ENCODE results near the gene ZSWIM2.
"Not testable (repeated sequence)": the region's sequence is repeated elsewhere in the genome, so short reads cannot be mapped to it uniquely, and the experiment has no call there.

The ZSWIM2 gene

DNA sequence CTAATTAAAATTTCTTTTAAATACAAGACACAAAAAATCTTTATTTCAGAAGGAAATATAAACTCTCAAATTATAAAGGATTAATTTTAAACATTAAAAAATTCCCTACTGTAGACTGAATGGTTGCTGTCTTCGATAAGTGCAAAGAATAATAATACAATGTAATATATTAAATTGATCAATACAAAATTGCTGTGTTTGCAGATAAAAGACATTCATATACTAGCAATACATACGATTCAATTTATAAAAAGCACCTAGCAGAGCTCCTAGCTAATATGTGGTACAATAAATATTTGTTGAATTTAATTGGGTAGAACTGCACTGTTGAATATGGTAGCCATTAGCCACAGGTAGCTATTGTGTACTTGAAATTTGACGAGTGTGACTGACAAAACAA is 6.6 kb downstream of the ZSWIM2 start:
- DNase-seq: no peak

DNA sequence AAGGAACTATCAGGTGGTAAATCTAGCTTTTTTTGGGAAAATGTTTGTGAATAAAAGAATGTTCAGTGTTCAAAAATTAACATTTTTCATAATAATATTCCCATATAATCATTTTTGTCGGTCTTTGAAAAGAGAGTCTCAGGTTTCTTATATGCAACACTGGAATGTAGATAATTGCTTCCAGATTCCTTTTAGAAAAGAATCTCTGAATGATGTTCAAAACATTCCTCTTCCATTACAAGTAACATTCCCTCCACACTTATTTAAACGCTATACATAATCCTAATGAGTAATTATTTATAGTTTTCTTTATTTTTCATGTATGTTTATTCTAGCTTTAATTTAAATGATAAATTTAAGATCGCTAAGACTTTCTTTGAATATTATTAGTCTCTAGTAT is 7.0 kb downstream of the ZSWIM2 start:
- no peak for DNase-seq

GRCh38 chr2:186835628-186836027 is 13.3 kb downstream of the ZSWIM2 start:
- no peak for DNase-seq

GRCh38 chr2:186827862-186828492 is 21.0 kb downstream of the ZSWIM2 start:
- DNase-seq: no peak

DNA sequence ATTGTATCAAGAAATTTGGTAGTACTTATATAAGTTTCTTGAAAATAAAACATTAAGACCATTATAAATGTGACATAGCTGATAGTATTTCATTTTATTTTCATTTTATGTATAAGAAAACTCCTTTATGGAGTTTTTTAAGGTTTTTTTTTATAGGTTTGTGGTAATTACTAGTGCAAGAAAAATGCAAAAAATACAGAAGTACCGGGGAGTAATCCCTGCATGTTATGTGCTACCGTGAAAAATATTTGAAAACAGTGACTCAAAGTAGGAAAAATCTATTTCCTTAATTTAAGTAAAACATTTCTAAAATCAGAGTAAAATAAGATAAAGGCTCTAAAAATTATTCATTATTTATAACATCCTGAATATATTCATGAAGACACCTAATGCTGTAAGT is 21.6 kb downstream of the ZSWIM2 start:
- no peak for DNase-seq

GRCh38 chr2:186822323-186822722 is 26.6 kb downstream of the ZSWIM2 start:
- DNase-seq: no peak

GRCh38 chr2:186820303-186820702 is 28.7 kb downstream of the ZSWIM2 start:
- no peak for DNase-seq

GRCh38 chr2:186811760-186812159 is 37.2 kb downstream of the ZSWIM2 start:
- DNase-seq: not testable (repeated sequence)

DNA sequence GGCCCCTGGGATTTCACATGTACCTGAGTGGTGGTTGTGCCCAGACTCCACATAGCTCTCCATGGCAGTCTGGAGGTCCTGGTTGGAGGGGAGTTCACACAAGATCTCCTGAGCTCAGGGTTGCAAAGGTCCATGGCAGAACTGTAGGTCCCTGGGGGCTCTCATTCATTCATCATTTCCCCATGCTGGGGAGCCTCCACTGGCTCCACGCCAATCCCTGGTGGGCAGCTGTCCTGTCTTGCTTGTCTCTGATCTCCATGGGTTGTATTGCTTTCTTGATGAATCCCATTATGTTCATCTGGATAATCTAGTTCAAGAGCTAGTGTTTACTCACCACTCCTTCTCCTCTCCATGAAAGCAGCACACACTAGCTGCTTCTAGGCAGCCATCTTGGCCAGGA is 42.4 kb downstream of the ZSWIM2 start:
- DNase-seq: no peak

- DNase-seq: not testable (repeated sequence)
Observed at GRCh38 chr2:186798604-186799003, 50.4 kb downstream of the ZSWIM2 start.

DNA sequence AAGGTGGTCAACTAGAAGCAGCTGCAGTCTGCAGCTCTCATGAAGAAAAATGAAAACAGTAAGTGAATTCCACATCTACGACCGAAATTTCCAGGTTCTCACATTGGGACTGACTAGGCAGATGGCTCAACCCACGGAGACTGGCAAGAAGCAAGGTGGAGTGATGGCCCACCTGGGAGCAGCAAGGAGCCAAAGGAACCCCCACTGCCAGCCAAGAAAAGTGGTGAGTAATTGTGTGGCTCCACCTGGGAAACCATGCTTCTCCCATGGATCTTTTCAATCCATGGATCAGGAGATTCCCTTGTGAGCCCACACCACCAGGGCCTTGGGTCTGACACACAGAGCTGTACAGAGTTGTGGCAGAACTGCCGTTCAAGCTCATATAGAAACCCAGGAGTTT is 64.0 kb downstream of the ZSWIM2 start:
- no peak for DNase-seq

- no peak for DNase-seq
Observed at GRCh38 chr2:186783254-186783653, 65.7 kb downstream of the ZSWIM2 start.

GRCh38 chr2:186780701-186781316 is 68.2 kb downstream of the ZSWIM2 start:
- DNase-seq: no peak

Measured in right kidney (tissue), 1 donor.